ENCODE results near the gene PCSK4.
"Not testable (repeated sequence)": the region's sequence is repeated elsewhere in the genome, so short reads cannot be mapped to it uniquely, and the experiment has no call there.

The PCSK4 gene

DNA sequence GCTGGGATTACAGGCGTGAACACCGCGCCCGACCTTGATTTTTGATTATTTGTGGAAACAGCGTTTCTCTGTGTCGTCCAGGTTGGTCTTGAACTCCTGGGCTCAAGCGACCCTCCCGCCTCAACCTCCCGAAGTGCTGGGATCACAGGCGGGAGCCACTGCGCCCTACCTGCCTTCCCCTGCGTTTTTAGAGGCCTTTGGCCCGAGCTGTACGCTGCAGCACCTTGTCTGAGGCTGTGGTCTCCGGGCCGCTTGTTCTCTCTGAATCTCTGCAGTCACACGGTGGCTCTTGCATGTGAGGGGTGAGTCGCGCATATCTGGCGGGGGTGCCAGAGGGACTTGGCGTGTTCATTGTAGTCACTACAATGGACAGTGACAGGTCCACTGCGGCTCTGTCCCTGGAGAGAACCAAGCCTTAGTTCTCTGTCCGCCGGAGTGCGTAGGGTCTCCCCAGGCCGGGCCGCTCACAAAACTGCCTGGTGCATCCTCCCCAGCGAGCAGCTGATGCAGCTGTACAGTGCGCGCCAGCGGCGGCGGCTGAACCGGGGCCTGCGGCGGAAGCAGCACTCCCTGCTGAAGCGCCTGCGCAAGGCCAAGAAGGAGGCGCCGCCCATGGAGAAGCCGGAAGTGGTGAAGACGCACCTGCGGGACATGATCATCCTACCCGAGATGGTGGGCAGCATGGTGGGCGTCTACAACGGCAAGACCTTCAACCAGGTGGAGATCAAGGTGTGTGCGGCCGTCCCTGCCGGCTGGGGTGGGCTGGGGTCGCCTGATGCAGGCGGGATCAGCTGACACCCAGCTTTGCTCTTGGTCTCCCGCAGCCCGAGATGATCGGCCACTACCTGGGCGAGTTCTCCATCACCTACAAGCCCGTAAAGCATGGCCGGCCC, 50.4 kb downstream of the PCSK4 start:
- not testable (repeated sequence) for DNase-seq (ENCODE audit: low read depth in 3 of 3)

DNA sequence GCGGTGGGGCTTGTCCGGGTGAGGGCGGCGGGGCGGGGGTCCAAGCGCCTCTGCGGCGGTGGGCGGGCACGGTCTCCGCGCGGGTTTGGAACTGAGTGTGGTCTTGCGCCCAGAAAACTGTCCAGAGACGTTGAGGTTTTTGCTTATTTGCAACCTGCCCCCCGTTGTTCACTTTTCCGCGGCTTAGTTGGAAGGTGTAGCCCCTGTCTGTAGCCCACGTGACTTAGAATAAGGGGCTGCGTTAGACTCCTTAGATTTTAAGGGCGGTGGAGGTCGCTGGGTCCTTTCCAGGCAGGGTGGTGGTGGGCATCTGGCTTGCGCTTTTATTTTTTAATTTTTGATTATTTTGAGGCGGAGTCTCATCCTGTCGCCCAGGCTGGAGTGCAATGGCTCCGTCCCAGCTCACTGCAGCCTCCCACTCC, 51.2 kb downstream of the PCSK4 start:
- DNase-seq (ENCODE audit: low read depth in 3 of 3), result no peak

DNA sequence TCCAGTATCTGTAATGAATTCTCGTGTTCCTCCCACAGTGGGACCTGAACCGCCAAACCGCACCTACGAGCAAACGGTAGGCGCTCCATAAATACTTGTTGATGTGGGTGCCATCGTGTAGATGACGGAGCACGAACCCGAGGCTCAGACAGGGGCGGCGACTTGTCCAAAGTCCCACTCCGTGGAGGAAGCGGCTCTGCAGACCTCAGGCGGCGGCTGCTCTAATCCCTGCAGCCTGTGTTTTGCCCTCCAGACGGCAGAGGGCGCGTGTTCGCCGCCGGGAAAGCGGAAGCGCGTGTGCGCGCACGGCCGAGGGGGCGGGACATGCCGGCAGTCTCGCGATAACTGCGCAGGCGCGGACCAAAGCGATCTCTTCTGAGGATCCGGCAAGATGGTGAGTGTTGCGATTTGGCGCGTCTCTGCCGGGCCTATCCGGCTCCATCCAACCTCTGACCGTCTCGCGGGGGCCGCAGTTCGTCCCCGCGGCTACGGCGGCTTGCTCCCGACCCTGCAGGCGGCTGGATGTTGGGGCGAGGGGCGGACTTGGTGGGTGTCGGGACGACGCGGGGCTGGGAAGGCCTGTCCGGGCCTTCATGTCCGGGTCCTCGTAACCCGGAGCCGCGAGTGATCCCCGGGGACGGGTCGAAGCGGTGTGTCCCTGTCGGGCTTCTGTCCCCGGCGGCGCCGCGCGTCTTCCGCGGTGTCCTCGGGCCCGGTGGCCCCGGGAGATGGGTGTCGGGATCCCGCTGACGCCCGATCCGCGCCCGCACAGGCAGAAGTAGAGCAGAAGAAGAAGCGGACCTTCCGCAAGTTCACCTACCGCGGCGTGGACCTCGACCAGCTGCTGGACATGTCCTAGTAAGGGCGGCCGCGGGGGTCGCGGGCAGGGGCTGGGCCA, 51.9 kb downstream of the PCSK4 start, which contains the start of gene RPS15:
Gene RPS15 (plus strand): TSS at position 362 of the 898 bp plus-strand sequence. CDS start 30 bp downstream, at position 392.
- DNase-seq (ENCODE audit: low read depth in 3 of 3), result peak; percentile 89 to 92 (median 89)

DNA sequence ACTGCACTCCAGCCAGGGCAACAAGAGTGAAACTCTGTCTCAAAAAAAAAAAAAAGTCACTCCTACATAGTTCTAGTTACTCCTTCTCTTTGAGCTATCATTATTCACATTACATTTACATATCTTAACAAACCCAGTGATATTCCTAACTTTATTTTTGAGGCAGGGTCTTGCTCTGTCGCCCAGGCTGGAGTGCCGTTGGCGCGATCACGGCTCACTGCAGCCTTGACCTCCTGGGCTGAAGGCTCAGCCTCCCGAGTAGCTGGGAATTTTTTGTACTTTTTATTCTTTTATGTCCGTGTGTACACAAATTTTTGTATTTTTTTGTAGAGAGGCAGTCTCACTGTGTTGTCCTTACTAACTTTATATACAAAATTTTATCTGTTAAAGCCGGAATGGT, 52.5 kb downstream of the PCSK4 start:
- DNase-seq (ENCODE audit: low read depth in 3 of 3), result no peak

DNA sequence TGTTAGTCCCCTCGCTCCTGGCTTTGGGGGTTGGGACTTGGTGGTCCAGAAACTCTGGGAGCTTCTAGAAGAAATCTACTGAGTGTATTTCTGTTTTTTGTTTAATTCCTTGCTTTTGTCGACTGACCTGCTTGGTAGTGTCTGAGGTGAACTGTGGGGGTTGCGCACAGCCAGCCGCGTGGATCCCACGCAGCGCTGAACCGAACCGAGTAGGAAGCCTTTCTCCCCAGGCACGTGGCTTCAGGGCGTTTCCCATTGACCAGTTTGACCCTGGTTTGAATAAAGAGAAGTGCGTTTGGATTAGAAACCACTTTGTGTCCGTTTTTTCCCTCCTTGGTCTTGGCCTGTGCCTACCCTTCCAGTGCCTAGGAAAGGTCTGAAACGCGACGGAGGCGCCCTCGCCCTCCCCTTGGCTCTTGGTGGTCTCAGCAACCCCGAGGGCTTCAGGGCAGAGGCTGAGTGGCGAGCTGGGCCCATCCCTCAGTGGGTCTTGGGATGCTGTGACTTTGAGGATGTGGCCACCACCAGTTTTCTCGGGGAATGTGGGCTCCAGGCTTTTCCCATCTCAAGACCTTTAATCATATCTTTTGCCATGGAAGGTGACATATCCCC, 54.7 kb downstream of the PCSK4 start:
- no peak for DNase-seq (ENCODE audit: low read depth in 3 of 3)

DNA sequence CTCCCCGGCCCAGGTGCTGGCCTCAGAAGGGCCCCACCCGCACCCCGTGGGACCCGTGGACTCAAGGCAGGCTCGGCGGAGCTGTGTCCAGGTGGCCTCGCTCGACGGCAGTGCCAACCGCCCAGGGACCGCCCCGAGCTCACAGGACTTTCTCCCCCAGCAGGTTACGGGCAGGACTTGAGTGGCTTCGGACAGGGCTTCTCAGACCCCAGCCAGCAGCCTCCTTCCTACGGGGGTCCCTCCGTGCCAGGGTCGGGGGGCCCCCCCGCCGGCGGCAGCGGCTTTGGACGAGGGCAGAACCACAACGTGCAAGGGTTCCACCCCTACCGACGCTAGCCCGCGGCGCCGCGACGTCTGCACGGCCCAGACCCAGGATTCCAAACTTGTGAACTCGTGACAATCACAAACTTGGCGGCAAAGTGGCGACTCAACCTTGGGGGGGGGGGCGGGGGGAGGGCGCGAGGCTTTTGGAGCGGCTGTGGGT, 55.5 kb downstream of the PCSK4 start:
- DNase-seq (ENCODE audit: low read depth in 3 of 3), result no peak

DNA sequence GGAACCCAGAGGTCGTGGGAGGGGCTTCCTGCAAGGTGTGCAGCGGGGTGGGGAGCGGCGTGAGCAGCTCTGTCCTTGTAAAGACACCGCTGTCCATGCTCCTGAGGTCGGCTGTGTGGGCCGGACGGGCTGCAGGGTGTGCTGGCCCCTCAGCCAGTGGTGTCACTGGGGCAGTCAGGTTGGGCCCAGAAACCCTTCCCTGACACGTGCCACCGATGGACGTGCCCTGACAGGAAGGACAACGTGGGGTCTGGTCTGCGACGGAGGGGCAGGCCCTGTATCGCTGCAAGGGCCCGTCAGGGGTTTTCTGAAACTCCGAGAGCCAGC, 56.1 kb downstream of the PCSK4 start:
- DNase-seq (ENCODE audit: low read depth in 3 of 3), result no peak

DNA sequence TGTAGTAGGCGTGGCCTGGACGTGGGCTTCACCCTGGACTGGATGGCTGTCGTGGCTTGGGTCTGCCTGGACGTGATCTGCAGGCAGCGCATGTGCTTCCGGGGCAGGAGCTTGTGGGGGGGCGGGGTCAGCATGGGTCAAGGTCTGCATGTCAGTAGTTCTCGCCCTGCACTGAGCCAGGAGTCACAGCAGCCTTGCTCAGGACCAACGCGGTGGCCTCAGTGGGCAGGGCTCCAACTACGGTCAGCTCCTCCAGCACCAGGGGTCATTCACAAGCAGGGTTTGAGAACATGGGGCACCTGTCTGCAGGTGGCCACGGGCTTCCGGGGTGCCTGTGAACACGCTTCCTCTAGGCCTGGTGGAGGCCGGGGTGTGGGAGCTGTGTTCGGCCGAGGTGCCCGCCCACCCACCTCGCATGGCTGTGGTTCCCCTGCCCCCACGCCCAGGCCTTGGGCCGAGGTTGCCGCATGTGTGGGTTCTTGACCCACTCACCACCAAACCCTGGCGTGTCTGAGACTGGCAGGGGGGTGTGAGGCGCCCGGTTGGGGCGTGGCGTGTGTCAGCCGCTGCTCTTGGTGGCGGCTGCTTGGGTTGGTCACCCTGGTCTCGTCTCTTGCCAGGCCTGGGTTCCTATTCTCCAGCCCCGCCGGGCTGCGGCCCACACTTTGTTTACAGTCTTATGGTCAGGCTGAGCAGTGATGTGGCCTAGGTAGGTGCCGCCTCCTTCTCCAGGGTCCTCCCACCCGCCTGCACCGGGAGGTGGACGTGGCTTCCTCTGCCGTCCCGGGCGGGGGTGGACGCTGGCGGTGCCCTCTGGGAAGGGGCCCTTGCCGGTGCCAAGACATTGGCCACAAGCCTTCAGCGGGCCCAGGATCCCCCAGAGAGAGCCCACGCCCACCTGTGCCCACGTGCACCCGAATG, 56.8 kb downstream of the PCSK4 start:
- DNase-seq (ENCODE audit: low read depth in 3 of 3), result no peak

DNA sequence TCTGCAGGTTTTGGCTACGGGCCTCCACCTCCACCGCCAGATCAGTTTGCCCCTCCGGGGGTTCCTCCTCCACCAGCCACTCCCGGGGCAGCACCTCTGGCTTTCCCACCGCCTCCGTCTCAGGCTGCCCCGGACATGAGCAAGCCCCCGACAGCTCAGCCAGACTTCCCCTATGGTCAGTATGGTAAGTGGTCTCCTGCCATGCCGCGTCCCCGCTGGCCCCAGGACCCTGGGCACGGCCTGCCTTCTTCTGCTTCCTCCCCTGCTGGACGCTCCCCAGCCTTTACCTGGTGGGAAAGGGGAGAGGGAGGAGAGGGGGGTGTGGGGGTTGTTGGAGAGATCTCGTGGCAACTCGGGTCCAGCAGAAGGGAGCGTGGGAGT, 57.7 kb downstream of the PCSK4 start:
- no peak for DNase-seq (ENCODE audit: low read depth in 3 of 3)

DNA sequence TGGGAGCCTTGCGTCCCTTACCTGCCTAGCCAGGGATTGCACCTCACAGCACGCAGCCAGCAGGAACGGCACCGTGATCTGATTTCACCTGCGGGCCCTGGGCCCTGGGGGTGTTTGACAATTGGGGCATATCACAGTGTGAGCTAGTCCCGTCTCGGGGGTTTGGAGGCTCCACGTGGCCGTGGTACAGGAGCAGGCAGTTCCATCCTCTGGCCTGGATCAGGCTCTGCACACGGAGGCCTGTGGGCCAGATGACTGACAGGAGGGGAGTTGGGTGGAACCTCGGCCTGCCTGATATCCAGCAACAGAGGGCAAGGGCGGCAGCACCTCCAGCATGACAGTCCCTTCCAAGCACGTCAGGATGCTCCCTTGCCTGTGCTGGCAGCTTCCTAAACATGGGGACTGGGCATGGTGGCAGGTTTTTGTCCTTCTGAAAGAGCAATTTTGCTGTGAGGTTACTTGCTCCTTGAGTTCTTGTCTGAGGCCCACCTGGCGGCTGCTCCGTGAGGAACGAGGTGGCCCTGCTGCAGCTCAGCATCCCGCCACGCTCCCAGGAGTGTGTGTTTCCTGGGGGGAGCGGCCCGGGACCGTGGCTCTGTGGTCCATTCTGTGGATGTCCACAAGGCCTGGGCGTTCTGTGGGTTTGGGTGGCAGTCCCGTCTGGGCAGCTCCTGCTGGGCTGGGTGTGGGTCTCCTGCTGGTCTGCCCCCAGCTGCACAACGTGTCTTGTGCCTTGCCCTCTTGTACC, 58.2 kb downstream of the PCSK4 start:
- no peak for DNase-seq (ENCODE audit: low read depth in 3 of 3)

Measured in stimulated activated CD4-positive, alpha-beta T cell treated with anti-CD3 and anti-CD28 coated beads, TNF-alpha, amount 100 ng/mL, for 24 hours (primary cell).